ENCODE measurements around the gene ADGRG1. TPM values are rescaled to one million over a fixed set of nuclear protein-coding genes. Genes with fewer than 3 reads are reported as not detected.

ADGRG1 gene
- total RNA-seq, 1 donor from 2014 or later = 97.7 TPM

GRCh38 chr16:57664662-57665025 is 36.2 kb downstream of the ADGRG1 start:
- Histone ChIP-seq H3K9me3 (no peaks in the 10 kb centered on the region), H3K27ac (no peak overlapping the region), H3K36me3 (peaks cover 0 to 3% of the 10 kb centered on the region in 2 donors), H3K4me3 (no peak overlapping the region), H3K4me1 (no peaks in the 10 kb centered on the region), H3K27me3 (no peaks in the 10 kb centered on the region)
- intact Hi-C loops (cut with DNase I) = loop anchor here (5.0 kb wide), 1 partner anchor 1623 kb away; no protein-coding TSS in a partner anchor
- TF ChIP-seq POLR2AphosphoS5 (IDR thresholded peaks at IDR 0.05; ENCODE audit: insufficient read depth in 1 of 2, low read depth in 1 of 2) = no peak
- TF ChIP-seq POLR2A (IDR thresholded peaks at IDR 0.05) = no peak
- TF ChIP-seq, protein P1, sequence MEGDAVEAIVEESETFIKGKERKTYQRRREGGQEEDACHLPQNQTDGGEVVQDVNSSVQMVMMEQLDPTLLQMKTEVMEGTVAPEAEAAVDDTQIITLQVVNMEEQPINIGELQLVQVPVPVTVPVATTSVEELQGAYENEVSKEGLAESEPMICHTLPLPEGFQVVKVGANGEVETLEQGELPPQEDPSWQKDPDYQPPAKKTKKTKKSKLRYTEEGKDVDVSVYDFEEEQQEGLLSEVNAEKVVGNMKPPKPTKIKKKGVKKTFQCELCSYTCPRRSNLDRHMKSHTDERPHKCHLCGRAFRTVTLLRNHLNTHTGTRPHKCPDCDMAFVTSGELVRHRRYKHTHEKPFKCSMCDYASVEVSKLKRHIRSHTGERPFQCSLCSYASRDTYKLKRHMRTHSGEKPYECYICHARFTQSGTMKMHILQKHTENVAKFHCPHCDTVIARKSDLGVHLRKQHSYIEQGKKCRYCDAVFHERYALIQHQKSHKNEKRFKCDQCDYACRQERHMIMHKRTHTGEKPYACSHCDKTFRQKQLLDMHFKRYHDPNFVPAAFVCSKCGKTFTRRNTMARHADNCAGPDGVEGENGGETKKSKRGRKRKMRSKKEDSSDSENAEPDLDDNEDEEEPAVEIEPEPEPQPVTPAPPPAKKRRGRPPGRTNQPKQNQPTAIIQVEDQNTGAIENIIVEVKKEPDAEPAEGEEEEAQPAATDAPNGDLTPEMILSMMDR (IDR thresholded peaks at IDR 0.05) = no peak
- no peak for DNase-seq (ENCODE audit: extremely low spot score in 2 of 2)

DNA sequence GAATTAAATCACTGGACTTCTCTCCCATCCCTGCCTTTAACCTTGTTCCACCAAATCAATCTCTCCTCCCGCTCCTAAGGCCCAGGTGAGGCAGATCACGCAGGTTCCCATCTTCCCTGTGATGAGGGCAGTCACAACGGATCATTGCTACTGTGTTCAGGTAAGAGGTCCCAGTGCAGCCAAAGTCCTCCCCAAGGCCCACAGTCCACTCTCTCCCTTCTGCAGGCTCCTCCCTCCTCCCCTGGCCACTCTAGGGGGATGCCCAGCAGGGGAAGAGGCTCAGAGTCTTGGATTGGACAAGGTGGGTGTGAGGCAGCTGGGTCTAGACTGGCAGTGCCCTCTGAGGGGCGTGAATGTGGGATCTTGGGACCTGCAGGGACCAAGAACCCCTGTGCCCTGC is 37.1 kb downstream of the ADGRG1 start:
- H3K4me3 ChIP-seq = no peak overlapping the region
- peaks cover 0 to 3% of the 10 kb centered on the region in 2 donors for H3K36me3 ChIP-seq
- intact Hi-C loops (cut with DNase I) = no loop called here
- no peak overlapping the region for H3K27ac ChIP-seq
- no peaks in the 10 kb centered on the region for H3K4me1 ChIP-seq
- H3K9me3 ChIP-seq = no peaks in the 10 kb centered on the region
- TF ChIP-seq, protein P1 (IDR thresholded peaks at IDR 0.05) = no peak
- no peaks in the 10 kb centered on the region for H3K27me3 ChIP-seq
- DNase-seq (ENCODE audit: extremely low spot score in 2 of 2) = no peak

- no peak overlapping the region for H3K27ac ChIP-seq
- intact Hi-C loops (cut with DNase I) = no loop called here
These were observed 38.1 kb downstream of the ADGRG1 start for GRCh38 chr16:57666353-57667047.

GRCh38 chr16:57667048-57667525 is 38.7 kb downstream of the ADGRG1 start:
- H3K4me3 ChIP-seq = no peak overlapping the region
- no peak for DNase-seq (ENCODE audit: extremely low spot score in 2 of 2)
- no peaks in the 10 kb centered on the region for H3K27me3 ChIP-seq
- H3K4me1 ChIP-seq = no peaks in the 10 kb centered on the region
- H3K36me3 ChIP-seq = no peaks in the 10 kb centered on the region
- no peak overlapping the region for H3K27ac ChIP-seq
- H3K9me3 ChIP-seq = no peaks in the 10 kb centered on the region
- TF ChIP-seq POLR2AphosphoS5 (IDR thresholded peaks at IDR 0.05; ENCODE audit: insufficient read depth in 1 of 2, low read depth in 1 of 2) (no peak), POLR2A (IDR thresholded peaks at IDR 0.05) (no peak)
- TF ChIP-seq, protein P1 (IDR thresholded peaks at IDR 0.05) = no peak
- intact Hi-C loops (cut with DNase I) = no loop called here

More at GRCh38 chr16:57666353-57667047, 38.1 kb downstream of the ADGRG1 start:
- Histone ChIP-seq H3K4me1 (no peaks in the 10 kb centered on the region), H3K4me3 (no peak overlapping the region), H3K36me3 (peaks cover 0 to 3% of the 10 kb centered on the region in 2 donors), H3K27me3 (no peaks in the 10 kb centered on the region), H3K9me3 (no peaks in the 10 kb centered on the region)
- no peak for DNase-seq (ENCODE audit: extremely low spot score in 2 of 2)
- TF ChIP-seq POLR2AphosphoS5 (IDR thresholded peaks at IDR 0.05; ENCODE audit: insufficient read depth in 1 of 2, low read depth in 1 of 2) = no peak
- TF ChIP-seq, protein P1 (IDR thresholded peaks at IDR 0.05) = no peak
- no peak for TF ChIP-seq POLR2A (IDR thresholded peaks at IDR 0.05)

- DNase-seq (ENCODE audit: extremely low spot score in 2 of 2) = no peak
- Histone ChIP-seq H3K27me3 (no peaks in the 10 kb centered on the region), H3K27ac (no peak overlapping the region), H3K4me3 (no peak overlapping the region), H3K4me1 (no peaks in the 10 kb centered on the region), H3K36me3 (no peaks in the 10 kb centered on the region), H3K9me3 (no peaks in the 10 kb centered on the region)
- TF ChIP-seq POLR2A (IDR thresholded peaks at IDR 0.05) = no peak
- no peak for TF ChIP-seq POLR2AphosphoS5 (IDR thresholded peaks at IDR 0.05; ENCODE audit: insufficient read depth in 1 of 2, low read depth in 1 of 2)
- TF ChIP-seq, protein P1 (IDR thresholded peaks at IDR 0.05) = no peak
- intact Hi-C loops (cut with DNase I) = no loop called here
These were observed 39.3 kb downstream of the ADGRG1 start for GRCh38 chr16:57667526-57668262.

Measured in vagina (tissue), 2 donors.